K562 (cell line): ENCODE data around the gene EMC9. TPM values are rescaled to one million over a fixed set of nuclear protein-coding genes. Genes with fewer than 3 reads are reported as not detected.

Experiments
- ATAC-seq: fragments of 200-7000 bp; cut with Tn5 transposase; 3 replicates; pipeline ENCODE4 v1.9.1; 2020; ENCODE audit warnings: moderate library complexity
- BruUV-seq: library from RNA; stranded (reverse); fragments of 400-500 nt; replicated peaks from 2 replicates; lab custom pipeline; 2021; lab: Mats Ljungman, UMichigan
- CTCF ChIA-PET: fragments of 300-600 bp; formaldehyde crosslinking; extraction: SDS; loops from one replicate; lab custom pipeline; 2021; ENCODE audit warnings: low intra/inter-chr PET ratio; lab: Yijun Ruan, JAX
- POLR2A ChIA-PET: fragments of 300-600, 350-650 bp; sonication (Branson Sonifier 250); formaldehyde crosslinking; extraction: SDS; loops from one replicate; lab custom pipeline; 2021; ENCODE audit warnings: antibody characterized with exemption, inconsistent platforms; lab: Yijun Ruan, JAX
- DNase-seq, 4 experiments: peaks; one replicate each; pipeline versions ENCODE4 v3.0.0 to v3.0.0-alpha.2; 2011 to 2018; ENCODE audit warnings: low spot score in 3 of 4, mixed read lengths in 3 of 4; ENCODE audit errors: extremely low read depth in 1 of 4
- FAIRE-seq: peaks from 2 replicates; lab custom pipeline; 2011; peaks lifted over from hg19 to GRCh38; lab: Jason Lieb, UNC
- H2AFZ ChIP-seq: 2 replicates; pipeline ENCODE4 v1.6.0; 2011; ENCODE audit warnings: low read depth, low read length, control low read depth, inconsistent platforms
- H3K27ac ChIP-seq: fragments of 200-600 bp; 3 replicates; pipeline ENCODE4 v1.8.0; 2011; ENCODE audit warnings: low read depth, mild to moderate bottlenecking, control low read depth, inconsistent platforms, low read length, moderate library complexity, mixed read lengths; ENCODE audit errors: extremely low read depth
- H3K27me3 ChIP-seq, 2 experiments: fragments of 300-600 bp in 1 of 2; 2 replicates in 1 of 2; 3 replicates in 1 of 2; pipeline versions ENCODE4 v1.6.0 to v1.8.0; 2011; ENCODE audit warnings: inconsistent platforms in 2 of 2, low read length in 2 of 2, mild to moderate bottlenecking in 1 of 2, mixed read lengths in 1 of 2, moderate library complexity in 1 of 2; ENCODE audit not compliant: control insufficient read depth in 2 of 2, insufficient read depth in 2 of 2
- H3K36me3 ChIP-seq: fragments of 300-600 bp; 3 replicates; pipeline ENCODE4 v1.8.0; 2011; ENCODE audit warnings: mild to moderate bottlenecking, low read length, inconsistent platforms; ENCODE audit not compliant: control insufficient read depth, insufficient read depth
- H3K4me1 ChIP-seq, 2 experiments: fragments of 200-600 bp in 1 of 2; replicated peaks in 1 of 2; 2 replicates in 1 of 2; 3 replicates in 1 of 2; pipeline versions ENCODE4 v1.5.1 to v1.8.0; 2011; ENCODE audit warnings: inconsistent platforms in 2 of 2, low read length in 2 of 2, mild to moderate bottlenecking in 1 of 2, mixed read lengths in 1 of 2, moderate library complexity in 1 of 2; ENCODE audit not compliant: control insufficient read depth in 2 of 2, insufficient read depth in 2 of 2
- H3K4me2 ChIP-seq: 2 replicates; pipeline ENCODE4 v1.6.1; 2011; ENCODE audit warnings: low read length, control low read depth, inconsistent platforms, mixed read lengths; ENCODE audit not compliant: insufficient read depth
- H3K4me3 ChIP-seq: fragments of 200-600 bp; sonication (generic), shearing (Covaris generic); 2 replicates; pipeline ENCODE4 v1.5.1; 2016; ENCODE audit warnings: control low read depth, inconsistent platforms
- H3K79me2 ChIP-seq: fragments of 200-600 bp; 3 replicates; pipeline ENCODE4 v1.8.0; 2011; ENCODE audit warnings: low read length, inconsistent platforms; ENCODE audit not compliant: control insufficient read depth, insufficient read depth
- H3K9ac ChIP-seq, 2 experiments: 2 replicates each; pipeline versions ENCODE4 v1.6.0 to v1.6.1; 2011; ENCODE audit warnings: low read depth in 2 of 2, low read length in 2 of 2, control low read depth in 1 of 2, inconsistent platforms in 1 of 2, mild to moderate bottlenecking in 1 of 2, mixed read lengths in 1 of 2; ENCODE audit not compliant: insufficient read depth in 1 of 2
- H3K9me1 ChIP-seq: one replicate; pipeline ENCODE4 v1.6.0; 2011; ENCODE audit warnings: inconsistent platforms, mild to moderate bottlenecking, low read length, moderate library complexity; ENCODE audit not compliant: control insufficient read depth, insufficient read depth
- H3K9me3 ChIP-seq: replicated peaks from 2 replicates; pipeline ENCODE4 v1.5.1; 2011; ENCODE audit warnings: low read depth, low read length, inconsistent platforms; ENCODE audit not compliant: control insufficient read depth, insufficient read depth
- H4K20me1 ChIP-seq: replicated peaks from 2 replicates; pipeline ENCODE4 v1.6.1; 2011; ENCODE audit warnings: low read length, inconsistent platforms, mixed read lengths; ENCODE audit not compliant: control insufficient read depth, insufficient read depth
- AFF1 ChIP-seq, 2 experiments: fragments of 450-650 bp; IDR thresholded peaks; 2 replicates each; pipeline ENCODE4 v1.6.1; 2018; ENCODE audit warnings: mild to moderate bottlenecking in 2 of 2, low read depth in 1 of 2; ENCODE audit not compliant: partially characterized antibody in 2 of 2
- BCL6 ChIP-seq: fragments of 250-450 bp; sonication (Bioruptor Pico); IDR thresholded peaks from 2 replicates; pipeline ENCODE4 v1.4.0; 2020
- BRCA1 ChIP-seq, 2 experiments: fragments of 450-650 bp in 1 of 2; sonication (generic) in 1 of 2; formaldehyde crosslinking in 1 of 2; IDR thresholded peaks; 2 replicates each; pipeline versions ENCODE4 v1.5.0 to v1.6.1; 2017 to 2020; ENCODE audit warnings: mild to moderate bottlenecking in 1 of 2, missing genetic modification reagents in 1 of 2
- CHD1 ChIP-seq: fragments of 200-600 bp; sonication (generic); IDR thresholded peaks from one replicate; pipeline ENCODE4 v1.6.1; 2012; ENCODE audit warnings: mild to moderate bottlenecking, moderate library complexity, low read length, inconsistent platforms
- EGR1 ChIP-seq: fragments of 450-650 bp; conservative IDR thresholded peaks from 2 replicates; pipeline ENCODE4 v1.6.1; 2017; ENCODE audit warnings: mild to moderate bottlenecking
- MAX ChIP-seq: sonication (generic); formaldehyde crosslinking; IDR thresholded peaks from 2 replicates; pipeline ENCODE4 v1.9.0; 2022; ENCODE audit warnings: mild to moderate bottlenecking, missing genetic modification reagents
- MAZ ChIP-seq, 2 experiments: fragments of 450-650 bp in 1 of 2; sonication (generic) in 1 of 2; formaldehyde crosslinking; IDR thresholded peaks in 1 of 2; conservative IDR thresholded peaks in 1 of 2; 2 replicates each; pipeline versions ENCODE4 v1.4.0 to v1.5.0; 2020; ENCODE audit warnings: mild to moderate bottlenecking in 1 of 2, missing genetic modification reagents in 1 of 2
- MYC ChIP-seq, 2 experiments: fragments of 250-450 bp in 1 of 2; sonication (Bioruptor Pico) in 1 of 2; IDR thresholded peaks; 2 replicates each; pipeline versions ENCODE4 v1.5.1 to v1.6.1; 2012 to 2021; ENCODE audit warnings: low read depth in 2 of 2, borderline replicate concordance in 1 of 2, improper control_type of control experiment in 1 of 2, low read length in 1 of 2, mild to moderate bottlenecking in 1 of 2, moderate library complexity in 1 of 2
- POLR2AphosphoS2 ChIP-seq: IDR thresholded peaks from 2 replicates; pipeline ENCODE4 v1.6.1; 2012; ENCODE audit warnings: low read length, improper control_type of control experiment
- RBM39 ChIP-seq: fragments of 200-400 bp; formaldehyde crosslinking; optimal IDR thresholded peaks from 2 replicates; pipeline ENCODE3; 2018; ENCODE audit warnings: low read depth, low read length
- SLC30A9 ChIP-seq: fragments of 250-450 bp; sonication (Bioruptor Pico); IDR thresholded peaks from 2 replicates; pipeline ENCODE4 v1.8.0; 2022; ENCODE audit warnings: mild to moderate bottlenecking, moderate library complexity
- SMAD3 ChIP-seq: fragments of 450-650 bp; formaldehyde crosslinking; conservative IDR thresholded peaks from 2 replicates; pipeline ENCODE4 v1.4.0; 2020; ENCODE audit warnings: mild to moderate bottlenecking
- USF1 ChIP-seq: sonication (generic); formaldehyde crosslinking; IDR thresholded peaks from 2 replicates; pipeline ENCODE4 v1.9.0; 2022; ENCODE audit warnings: mild to moderate bottlenecking, missing genetic modification reagents
- USF2 ChIP-seq: sonication (generic); formaldehyde crosslinking; IDR thresholded peaks from 2 replicates; pipeline ENCODE4 v1.5.0; 2020; ENCODE audit warnings: missing genetic modification reagents
- WGBS: fragments of 100-300 bp; shearing (Covaris generic); methylation state at CpG from one replicate; pipeline ENCODE4 v1.1.6; 2016; ENCODE audit warnings: low coverage, mixed read lengths; ENCODE audit not compliant: insufficient coverage; ENCODE audit errors: missing lambda C conversion rate; 5-methylcytosine and 5-hydroxymethylcytosine counted together
- in situ Hi-C: fragments of 300-500 bp; cut with MboI; formaldehyde crosslinking; loops from 4 replicates; pipeline ENCODE4 v1.15.0; 2018; ENCODE audit warnings: inconsistent platforms, mixed read lengths
- intact Hi-C: fragments of 100-400 bp; cut with micrococcal nuclease; formaldehyde crosslinking; loops from 2 replicates; pipeline ENCODE4 v1.14.2; 2022
- polyA plus RNA-seq, 8 experiments: library from polyadenylated mRNA; depleted of rRNA in 4 of 8; stranded (reverse) in 5 of 8; unstranded in 3 of 8; fragments of >200 nt; fragmentation: Nextera tagmentation in 2 of 8; fragmentation: Illumina TruSeq in 1 of 8; extraction: Ambion mirVana in 2 of 8; extraction: Trizol in 1 of 8; gene quantifications; 2 replicates each; pipeline versions ENCODE4 v1.2.1 to v1.2.3, GENCODE V29; 2011 to 2014; ENCODE audit warnings: inconsistent platforms in 1 of 8, missing spikeins in 1 of 8
- total RNA-seq, 7 experiments: library from RNA; depleted of rRNA in 6 of 7; stranded (reverse); fragments of >200 nt in 6 of 7; fragmentation: Illumina TruSeq in 2 of 7; extraction: Trizol in 2 of 7; gene quantifications; 2 replicates each; pipeline versions ENCODE4 v1.2.1 to v1.2.3, GENCODE V29; 2011 to 2021; ENCODE audit warnings: low replicate concordance in 1 of 7

Gene EMC9
- total and polyA plus RNA-seq, 9 of the 15 experiments (the other 6 are each of a cell fraction or from before 2014, with no cell fraction given), result 3.1 to 13.2 (median 7.8) TPM

GRCh38 chr14:24095271-24096068, 45.9 kb downstream of the EMC9 start:
- intact Hi-C loops, result loop anchor here (2.0 to 10.0 kb wide), 3 partner anchors 19 to 81 kb away; partner anchors contain the start of genes DCAF11, EMC9, NRL and PSME2
- TF ChIP-seq SLC30A9 (CRISPR knock-in tag), result no peak
- peak in 1 of 2 experiments; percentile 61; a peak in 2 of 4 replicates for TF ChIP-seq MAZ (CRISPR knock-in tag; conservative IDR thresholded peaks at IDR 0.05 in 1 of 2, IDR thresholded peaks at IDR 0.05 in 1 of 2)
- TF ChIP-seq EGR1, result peak; percentile 65
- TF ChIP-seq BCL6 (CRISPR knock-in tag), result no peak
- TF ChIP-seq MYC (IDR thresholded peaks at IDR 0.05; ENCODE audit: low read depth, low read length), result peak; percentile 89
- TF ChIP-seq MYC (CRISPR knock-in tag; IDR thresholded peaks at IDR 0.05; ENCODE audit: borderline replicate concordance, low read depth), result no peak
- no peak for TF ChIP-seq CHD1
- no peak for TF ChIP-seq BRCA1 (IDR thresholded peaks at IDR 0.05)
- no peak for TF ChIP-seq BRCA1 (CRISPR knock-in tag; IDR thresholded peaks at IDR 0.05)
- TF ChIP-seq SMAD3 (CRISPR knock-in tag), result no peak
- peak; percentile 95 for TF ChIP-seq USF1 (CRISPR knock-in tag)
- peak; percentile 91 for TF ChIP-seq USF2
- peak; percentile 89 for TF ChIP-seq MAX (CRISPR knock-in tag)
- peak; percentile 52 for TF ChIP-seq RBM39
- TF ChIP-seq POLR2AphosphoS2, result no peak
- TF ChIP-seq AFF1 (IDR thresholded peaks at IDR 0.05; ENCODE audit: low read depth in 1 of 2, partially characterized antibody in 2 of 2), result no peak

More at GRCh38 chr14:24095271-24096068, 45.9 kb downstream of the EMC9 start:
- Histone ChIP-seq H3K4me1 (peaks cover 20 to 22% of the 10 kb centered on the region in 2 experiments; a peak in 4 of 5 replicates), H3K9ac (peak overlapping the region; percentile 96 to 100), H3K9me1 (no peaks in the 10 kb centered on the region), H3K9me3 (no peaks in the 10 kb centered on the region), H3K27me3 (no peaks in the 10 kb centered on the region), H4K20me1 (0 out of 2 replicates have a peak, but pooled peaks cover 2% of the 10 kb centered on the region), H2AFZ (peak overlapping the region; percentile 77), H3K4me3 (peak overlapping the region; percentile 99), H3K36me3 (peaks cover 38% of the 10 kb centered on the region; the same call in 2 of the 3 replicates), H3K27ac (peak overlapping the region; percentile 98), H3K4me2 (peak overlapping the region; percentile 95), H3K79me2 (peaks cover 29% of the 10 kb centered on the region)
- FAIRE-seq (peak; percentile 97), ATAC-seq (peak; percentile 65), DNase-seq (peak; percentile 77 to 91 (median 83))
- in situ Hi-C loops, result no loop called here
- BruUV-seq, result TSS peak; percentile 54
- ChIA-PET POLR2A (interaction anchor here (0.8 to 5.8 kb wide), 11 partner anchors 8 to 147 kb away, joined by 3 to 40 read pairs (median 5); partner anchors contain the start of genes PSME1, RNF31, TINF2 and TM9SF1), CTCF (no interaction called here)
- WGBS, result 0% methylated on average over 12 of the region's 12 CpGs
